Activated CD8-positive, alpha-beta memory T cell treated with anti-CD3 and anti-CD28 coated beads, Interleukin-2, amount 50 U/mL, for 1 hour (primary cell): Measurements from ENCODE around the gene BDKRB1.

ENCODE experiments used
- DNase-seq: peaks from one replicate; pipeline ENCODE4 v3.0.0-alpha.2; 2020; ENCODE audit errors: extremely low read depth

Gene BDKRB1

GRCh38 chr14:96255501-96256366 is at the start of gene BDKRB1:
Gene BDKRB1 (plus strand): TSS chr14:96256210. CDS start chr14:96263683, 7,473 bp downstream.
- no peak for DNase-seq

- no peak for DNase-seq
These were observed 49.5 kb upstream of the BDKRB1 start for GRCh38 chr14:96206461-96206860.

- DNase-seq = no peak
These were observed 48.3 kb upstream of the BDKRB1 start for GRCh38 chr14:96207686-96208085.

- DNase-seq = no peak
These were observed 47.3 kb upstream of the BDKRB1 start for GRCh38 chr14:96208739-96209138.

GRCh38 chr14:96212140-96212539 is 43.9 kb upstream of the BDKRB1 start:
- no peak for DNase-seq

- no peak for DNase-seq
These were observed 43.1 kb upstream of the BDKRB1 start for GRCh38 chr14:96212896-96213295.

- no peak for DNase-seq
These were observed 42.0 kb upstream of the BDKRB1 start for GRCh38 chr14:96213871-96214465.

- DNase-seq = no peak
These were observed 41.2 kb upstream of the BDKRB1 start for GRCh38 chr14:96214793-96215192.

GRCh38 chr14:96215452-96216244 is 40.4 kb upstream of the BDKRB1 start:
- no peak for DNase-seq

GRCh38 chr14:96216627-96217026 is 39.4 kb upstream of the BDKRB1 start:
- DNase-seq = no peak

- DNase-seq = no peak
These were observed 38.6 kb upstream of the BDKRB1 start for GRCh38 chr14:96217376-96217913.

GRCh38 chr14:96221109-96221650 is 34.8 kb upstream of the BDKRB1 start:
- no peak for DNase-seq

GRCh38 chr14:96221841-96222240 is 34.2 kb upstream of the BDKRB1 start:
- no peak for DNase-seq

GRCh38 chr14:96224480-96225096 is 31.4 kb upstream of the BDKRB1 start:
- DNase-seq = no peak

GRCh38 chr14:96225213-96225612 is 30.8 kb upstream of the BDKRB1 start:
- no peak for DNase-seq

GRCh38 chr14:96225745-96226151 is 30.3 kb upstream of the BDKRB1 start:
- no peak for DNase-seq

GRCh38 chr14:96227428-96227827 is 28.6 kb upstream of the BDKRB1 start:
- DNase-seq = no peak

- no peak for DNase-seq
These were observed 26.7 kb upstream of the BDKRB1 start for GRCh38 chr14:96229315-96229714.

GRCh38 chr14:96231056-96231455 is 25.0 kb upstream of the BDKRB1 start:
- no peak for DNase-seq

- no peak for DNase-seq
These were observed 24.4 kb upstream of the BDKRB1 start for GRCh38 chr14:96231526-96232130.

GRCh38 chr14:96232506-96232905 is 23.5 kb upstream of the BDKRB1 start:
- no peak for DNase-seq
